Measurements from ENCODE around the gene GALNT17.

The GALNT17 gene

DNA sequence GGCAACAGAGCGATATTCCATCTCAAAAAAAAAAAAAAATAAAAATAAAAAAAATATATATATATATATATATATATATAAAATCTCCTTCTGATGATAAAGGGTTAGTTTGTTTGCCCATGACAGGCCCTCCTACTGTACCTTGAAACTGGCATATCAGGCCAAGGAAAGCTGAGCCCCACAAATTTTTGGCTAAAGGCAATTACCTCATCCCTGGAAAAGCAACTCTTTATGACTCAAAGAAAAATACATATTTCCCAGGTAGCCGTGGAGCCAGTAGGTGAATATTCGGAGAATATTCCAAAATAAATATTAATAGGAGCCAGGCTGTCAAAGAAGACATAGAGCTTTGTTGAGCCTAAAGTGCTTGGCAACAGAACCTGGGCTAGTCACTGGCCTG lies 245.1 kb downstream of the GALNT17 start:
- ChIA-PET CTCF (no interaction called here), POLR2A (ENCODE audit: low non-redundant PET) (no interaction called here)
- H3K27ac ChIP-seq, result no peak overlapping the region
- TF ChIP-seq, protein P1, sequence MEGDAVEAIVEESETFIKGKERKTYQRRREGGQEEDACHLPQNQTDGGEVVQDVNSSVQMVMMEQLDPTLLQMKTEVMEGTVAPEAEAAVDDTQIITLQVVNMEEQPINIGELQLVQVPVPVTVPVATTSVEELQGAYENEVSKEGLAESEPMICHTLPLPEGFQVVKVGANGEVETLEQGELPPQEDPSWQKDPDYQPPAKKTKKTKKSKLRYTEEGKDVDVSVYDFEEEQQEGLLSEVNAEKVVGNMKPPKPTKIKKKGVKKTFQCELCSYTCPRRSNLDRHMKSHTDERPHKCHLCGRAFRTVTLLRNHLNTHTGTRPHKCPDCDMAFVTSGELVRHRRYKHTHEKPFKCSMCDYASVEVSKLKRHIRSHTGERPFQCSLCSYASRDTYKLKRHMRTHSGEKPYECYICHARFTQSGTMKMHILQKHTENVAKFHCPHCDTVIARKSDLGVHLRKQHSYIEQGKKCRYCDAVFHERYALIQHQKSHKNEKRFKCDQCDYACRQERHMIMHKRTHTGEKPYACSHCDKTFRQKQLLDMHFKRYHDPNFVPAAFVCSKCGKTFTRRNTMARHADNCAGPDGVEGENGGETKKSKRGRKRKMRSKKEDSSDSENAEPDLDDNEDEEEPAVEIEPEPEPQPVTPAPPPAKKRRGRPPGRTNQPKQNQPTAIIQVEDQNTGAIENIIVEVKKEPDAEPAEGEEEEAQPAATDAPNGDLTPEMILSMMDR (conservative IDR thresholded peaks at IDR 0.05; ENCODE audit: low read depth), result no peak
- no peak for DNase-seq (ENCODE audit: low spot score)

DNA sequence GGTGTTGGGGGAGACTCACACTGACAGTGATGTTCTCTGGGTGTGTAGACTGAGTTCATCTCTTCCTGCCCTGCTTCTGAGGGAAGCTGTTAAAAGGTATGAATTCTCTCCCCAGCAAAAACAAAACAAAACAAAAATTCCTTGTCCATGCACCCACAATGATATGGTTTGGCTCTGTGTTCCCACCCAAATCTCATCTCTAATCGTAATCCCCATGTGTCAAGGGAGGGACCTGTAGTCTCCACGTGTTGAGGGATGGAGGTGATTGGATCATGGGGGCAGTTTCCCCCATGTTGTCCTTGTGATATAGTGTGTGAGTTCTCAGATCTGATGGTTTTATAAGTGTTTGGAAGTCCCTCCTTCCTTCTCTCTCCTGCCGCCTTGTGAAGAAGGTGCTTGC lies 245.5 kb downstream of the GALNT17 start:
- H3K27ac ChIP-seq, result no peak overlapping the region
- no peak for DNase-seq (ENCODE audit: low spot score)
- TF ChIP-seq, protein P1 (conservative IDR thresholded peaks at IDR 0.05; ENCODE audit: low read depth), result no peak
- ChIA-PET CTCF (no interaction called here), POLR2A (ENCODE audit: low non-redundant PET) (no interaction called here)

DNA sequence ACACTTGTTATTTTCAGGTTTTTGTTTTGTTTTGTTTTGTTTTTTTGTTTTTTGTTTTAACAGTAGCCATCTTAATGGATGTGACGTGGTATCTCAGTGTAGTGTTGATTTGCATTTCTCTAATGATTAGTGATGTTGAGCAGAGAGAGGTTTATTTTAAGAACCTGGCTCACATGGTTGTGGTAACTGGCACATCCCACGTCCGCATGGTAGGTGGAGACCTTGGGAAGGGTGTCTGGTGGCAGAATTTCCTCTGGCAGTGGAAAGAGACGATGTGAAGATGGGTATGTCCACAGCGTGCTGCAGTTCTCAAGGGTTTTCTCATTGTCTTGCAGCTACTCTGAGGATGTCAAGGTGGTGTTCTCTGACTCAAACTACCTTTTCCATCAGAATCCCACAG lies 252.2 kb downstream of the GALNT17 start:
- H3K27ac ChIP-seq, result no peak overlapping the region
- no peak for DNase-seq (ENCODE audit: low spot score)
- ChIA-PET CTCF (no interaction called here), POLR2A (ENCODE audit: low non-redundant PET) (no interaction called here)
- TF ChIP-seq, protein P1 (conservative IDR thresholded peaks at IDR 0.05; ENCODE audit: low read depth), result no peak

DNA sequence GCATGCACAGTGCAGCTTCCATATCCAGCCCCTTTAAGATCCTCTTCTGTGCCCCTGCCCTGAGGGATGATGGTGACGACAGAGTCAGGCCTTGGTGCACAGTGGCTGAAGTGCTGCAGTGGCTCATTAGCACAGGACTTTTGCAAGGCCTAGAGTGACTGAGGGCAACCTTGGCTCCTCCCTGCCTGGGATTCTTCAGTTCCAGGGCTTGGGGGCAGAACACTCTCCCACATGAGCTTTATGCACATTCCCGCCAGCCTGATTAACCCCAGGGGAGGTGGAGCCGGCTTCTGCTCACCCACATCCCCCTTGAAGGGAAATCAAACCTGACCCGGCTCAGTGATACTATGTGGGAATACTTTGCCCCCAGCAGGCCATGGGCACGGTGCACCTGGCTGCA lies 253.4 kb downstream of the GALNT17 start:
- TF ChIP-seq, protein P1 (conservative IDR thresholded peaks at IDR 0.05; ENCODE audit: low read depth), result no peak
- POLR2A ChIA-PET (ENCODE audit: low non-redundant PET), result no interaction called here
- DNase-seq (ENCODE audit: low spot score), result no peak
- CTCF ChIA-PET, result no interaction called here
- no peak overlapping the region for H3K27ac ChIP-seq

DNA sequence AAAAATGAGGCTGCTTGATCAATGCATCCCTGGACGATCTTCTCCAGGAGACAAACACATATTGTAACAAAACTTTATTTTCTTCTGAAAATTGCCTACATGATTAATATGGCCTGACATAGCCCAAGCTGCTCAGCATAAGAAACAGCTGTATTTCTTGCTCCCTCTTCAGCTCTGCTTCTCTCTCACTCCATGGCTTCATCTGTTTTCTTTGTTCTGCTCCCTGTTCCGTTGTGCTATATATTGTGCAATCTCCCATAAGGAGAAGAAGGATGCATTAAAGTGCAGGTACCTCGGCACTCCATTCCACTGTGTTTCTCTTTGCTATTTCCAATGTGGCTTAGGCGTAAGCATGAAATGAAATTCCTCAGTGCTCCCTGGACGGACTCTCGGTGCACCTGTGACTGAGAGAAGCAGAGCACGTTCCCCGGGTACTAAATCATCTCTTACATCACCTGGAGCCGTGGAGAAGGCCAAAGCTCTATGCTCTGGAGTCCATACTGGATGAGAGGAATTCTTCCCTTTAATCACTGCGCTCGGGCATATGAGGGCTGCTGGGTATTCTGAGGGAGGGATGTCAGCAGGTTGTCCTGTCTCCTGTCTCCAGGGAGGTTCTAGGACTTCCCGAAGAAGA lies 254.3 kb downstream of the GALNT17 start:
- no peak for DNase-seq (ENCODE audit: low spot score)
- ChIA-PET CTCF (no interaction called here), POLR2A (ENCODE audit: low non-redundant PET) (no interaction called here)
- TF ChIP-seq, protein P1 (conservative IDR thresholded peaks at IDR 0.05; ENCODE audit: low read depth), result no peak
- H3K27ac ChIP-seq, result no peak overlapping the region

DNA sequence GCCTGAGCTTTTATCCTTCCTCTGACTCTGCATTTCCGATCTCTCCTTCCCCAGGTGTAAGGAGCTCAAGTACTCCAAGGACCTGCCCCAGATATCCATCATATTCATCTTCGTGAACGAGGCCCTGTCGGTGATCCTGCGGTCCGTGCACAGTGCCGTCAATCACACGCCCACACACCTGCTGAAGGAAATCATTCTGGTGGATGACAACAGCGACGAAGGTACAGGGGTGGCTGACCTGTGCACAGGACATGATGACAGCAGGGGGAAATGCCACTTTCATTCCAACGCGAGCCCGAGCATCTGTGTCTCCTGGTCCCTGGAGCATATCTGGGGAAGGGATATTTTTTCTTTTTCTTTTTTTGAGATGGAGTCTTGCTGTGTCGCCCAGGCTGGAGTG lies 256.2 kb downstream of the GALNT17 start:
- ChIA-PET CTCF (no interaction called here), POLR2A (ENCODE audit: low non-redundant PET) (no interaction called here)
- no peak for DNase-seq (ENCODE audit: low spot score)
- H3K27ac ChIP-seq, result no peak overlapping the region
- TF ChIP-seq, protein P1 (conservative IDR thresholded peaks at IDR 0.05; ENCODE audit: low read depth), result no peak

DNA sequence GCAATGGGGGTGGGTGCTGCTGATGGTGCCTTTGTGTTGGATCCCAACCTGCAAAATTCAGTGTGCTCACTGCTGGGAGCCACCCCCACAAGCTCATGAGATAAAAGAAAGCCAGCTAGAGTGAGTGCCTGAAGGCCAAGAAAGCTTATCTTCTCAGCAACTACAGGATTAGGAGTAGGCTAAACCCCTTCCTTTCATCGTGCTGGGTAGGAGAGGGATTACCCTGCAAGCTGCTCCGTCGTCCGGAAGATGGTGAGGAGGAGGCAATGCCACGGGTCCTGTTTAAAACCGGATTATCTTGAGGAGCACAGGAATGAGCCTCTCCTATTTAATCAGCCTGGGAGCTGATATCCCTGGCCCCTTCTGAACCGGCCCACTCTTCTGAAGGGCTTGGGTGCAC lies 258.0 kb downstream of the GALNT17 start:
- DNase-seq (ENCODE audit: low spot score), result no peak
- ChIA-PET POLR2A (ENCODE audit: low non-redundant PET) (no interaction called here), CTCF (no interaction called here)
- TF ChIP-seq, protein P1 (conservative IDR thresholded peaks at IDR 0.05; ENCODE audit: low read depth), result no peak
- H3K27ac ChIP-seq, result no peak overlapping the region

Measured in RWPE1 (cell line).